IMR-90 (cell line): ENCODE results near the gene OPTC. TPM values are rescaled to one million over a fixed set of nuclear protein-coding genes. Genes with fewer than 3 reads are reported as not detected.

Experiments used
- ATAC-seq: fragments of 200-7000 bp; cut with Tn5 transposase; 2 replicates; pipeline ENCODE4 v1.9.1; 2020; ENCODE audit warnings: low read depth, mild to moderate bottlenecking, moderate library complexity
- BruUV-seq: library from RNA; stranded (reverse); fragments of 400-500 nt; replicated peaks from 2 replicates; lab custom pipeline; 2021; lab: Mats Ljungman, UMichigan
- CTCF ChIA-PET: fragments of 300-600 bp; formaldehyde crosslinking; extraction: SDS; loops from one replicate; lab custom pipeline; 2021; ENCODE audit warnings: antibody characterized with exemption; lab: Yijun Ruan, JAX
- POLR2A ChIA-PET: fragments of 300-600 bp; sonication (Branson Sonifier 250); formaldehyde crosslinking; loops from one replicate; lab custom pipeline; 2022; ENCODE audit warnings: antibody characterized with exemption; ENCODE audit not compliant: unreplicated experiment; lab: Charles Lee
- DNase-seq: peaks from one replicate; pipeline ENCODE4 v3.0.0; 2013
- H2AFZ ChIP-seq: replicated peaks from 2 replicates; pipeline ENCODE3; 2013; ENCODE audit warnings: low read length, mild to moderate bottlenecking; ENCODE audit not compliant: poor library complexity
- H2AK5ac ChIP-seq: 2 replicates; pipeline ENCODE4 v1.6.1; 2013; ENCODE audit warnings: low read depth, low read length, inconsistent platforms
- H2AK9ac ChIP-seq: replicated peaks from 2 replicates; pipeline ENCODE3; 2013; ENCODE audit warnings: mild to moderate bottlenecking, low read depth, low read length, moderate library complexity; ENCODE audit not compliant: poor library complexity
- H2BK120ac ChIP-seq: 2 replicates; pipeline ENCODE4 v1.6.1; 2013; ENCODE audit warnings: low read depth, low read length, inconsistent platforms
- H2BK15ac ChIP-seq: 3 replicates; pipeline ENCODE4 v1.6.1; 2013; ENCODE audit warnings: low read depth, low read length, inconsistent platforms
- H2BK20ac ChIP-seq: 2 replicates; pipeline ENCODE4 v1.6.1; 2013; ENCODE audit warnings: low read depth, mild to moderate bottlenecking, inconsistent platforms, low read length, moderate library complexity
- H2BK5ac ChIP-seq: 2 replicates; pipeline ENCODE4 v1.6.1; 2013; ENCODE audit warnings: mild to moderate bottlenecking, low read depth, low read length, inconsistent platforms; ENCODE audit not compliant: poor library complexity, severe bottlenecking
- H3K14ac ChIP-seq: replicated peaks from 2 replicates; pipeline ENCODE4 v1.6.1; 2013; ENCODE audit warnings: low read depth, low read length, inconsistent platforms
- H3K18ac ChIP-seq: 2 replicates; pipeline ENCODE4 v1.6.1; 2013; ENCODE audit warnings: low read depth, low read length, control low read depth
- H3K23ac ChIP-seq: 2 replicates; pipeline ENCODE4 v1.6.1; 2013; ENCODE audit warnings: low read depth, low read length, inconsistent platforms
- H3K27ac ChIP-seq: 2 replicates; pipeline ENCODE4 v1.5.1; 2013; ENCODE audit warnings: mild to moderate bottlenecking, control low read depth, low read length; ENCODE audit not compliant: insufficient read depth
- H3K27me3 ChIP-seq: 2 replicates; pipeline ENCODE4 v1.6.1; 2013; ENCODE audit warnings: low read length; ENCODE audit not compliant: control insufficient read depth, insufficient read depth
- H3K36me3 ChIP-seq: 2 replicates; pipeline ENCODE4 v1.6.1; 2013; ENCODE audit warnings: low read length, mixed read lengths; ENCODE audit not compliant: control insufficient read depth, insufficient read depth
- H3K4ac ChIP-seq: 2 replicates; pipeline ENCODE4 v1.6.1; 2013; ENCODE audit warnings: low read depth, low read length, inconsistent platforms
- H3K4me1 ChIP-seq: 2 replicates; pipeline ENCODE4 v1.6.1; 2013; ENCODE audit warnings: low read length, mixed read lengths; ENCODE audit not compliant: control insufficient read depth, insufficient read depth
- H3K4me2 ChIP-seq: 2 replicates; pipeline ENCODE4 v1.6.1; 2013; ENCODE audit warnings: low read depth, mild to moderate bottlenecking, control low read depth, low read length, moderate library complexity
- H3K4me3 ChIP-seq: 2 replicates; pipeline ENCODE4 v1.5.1; 2013; ENCODE audit warnings: low read depth, mild to moderate bottlenecking, control low read depth, low read length, moderate library complexity; ENCODE audit not compliant: insufficient read depth
- H3K56ac ChIP-seq: 2 replicates; pipeline ENCODE4 v1.6.1; 2013; ENCODE audit warnings: low read length, inconsistent platforms; ENCODE audit not compliant: insufficient read depth; ENCODE audit errors: extremely low read depth
- H3K79me1 ChIP-seq, 2 experiments: 2 replicates each; pipeline ENCODE4 v1.6.1; 2013; ENCODE audit warnings: low read length in 2 of 2, inconsistent platforms in 1 of 2, low read depth in 1 of 2
- H3K9ac ChIP-seq: 2 replicates; pipeline ENCODE4 v1.6.1; 2013; ENCODE audit warnings: low read depth, low read length, control low read depth
- H3K9me1 ChIP-seq: 2 replicates; pipeline ENCODE4 v1.6.1; 2013; ENCODE audit warnings: low read length, inconsistent platforms; ENCODE audit not compliant: insufficient read depth
- H3K9me3 ChIP-seq: 2 replicates; pipeline ENCODE4 v1.6.1; 2013; ENCODE audit warnings: low read length; ENCODE audit not compliant: control insufficient read depth, insufficient read depth
- H4K20me1 ChIP-seq: 2 replicates; pipeline ENCODE4 v1.6.1; 2013; ENCODE audit warnings: low read length, inconsistent platforms; ENCODE audit not compliant: insufficient read depth
- H4K5ac ChIP-seq: 2 replicates; pipeline ENCODE4 v1.6.1; 2013; ENCODE audit warnings: mild to moderate bottlenecking, low read depth, low read length, control low read depth
- H4K8ac ChIP-seq, 2 experiments: 2 replicates each; pipeline ENCODE4 v1.6.1; 2013; ENCODE audit warnings: low read depth in 2 of 2, low read length in 2 of 2, control low read depth in 1 of 2, inconsistent platforms in 1 of 2
- H4K91ac ChIP-seq: 2 replicates; pipeline ENCODE4 v1.6.1; 2013; ENCODE audit warnings: low read depth, low read length, inconsistent platforms; ENCODE audit not compliant: insufficient read depth
- BHLHE40 ChIP-seq: fragments of 150-350 bp; IDR thresholded peaks from 2 replicates; pipeline ENCODE4 v1.6.1; 2016; ENCODE audit warnings: mild to moderate bottlenecking, low read depth, low read length
- CEBPB ChIP-seq: IDR thresholded peaks from 2 replicates; pipeline ENCODE4 v1.6.1; 2012; ENCODE audit warnings: low read depth, low read length, improper control_type of control experiment
- CHD1 ChIP-seq: IDR thresholded peaks from 2 replicates; pipeline ENCODE4 v1.6.1; 2012; ENCODE audit warnings: low read depth, low read length, improper control_type of control experiment
- ELK1 ChIP-seq: fragments of 150-350 bp; IDR thresholded peaks from 2 replicates; pipeline ENCODE4 v1.6.1; 2016; ENCODE audit warnings: low read depth, mild to moderate bottlenecking, low read length, moderate library complexity, borderline replicate concordance
- FOS ChIP-seq: fragments of 150-350 bp; IDR thresholded peaks from 2 replicates; pipeline ENCODE4 v1.6.1; 2016; ENCODE audit warnings: low read depth, low read length
- MAFK ChIP-seq: IDR thresholded peaks from 2 replicates; pipeline ENCODE4 v1.6.1; 2012; ENCODE audit warnings: low read depth, low read length, improper control_type of control experiment
- MAZ ChIP-seq: IDR thresholded peaks from 2 replicates; pipeline ENCODE4 v1.6.1; 2012; ENCODE audit warnings: low read depth, mild to moderate bottlenecking, low read length, improper control_type of control experiment, moderate library complexity, borderline replicate concordance
- MXI1 ChIP-seq: IDR thresholded peaks from 2 replicates; pipeline ENCODE4 v1.6.1; 2012; ENCODE audit warnings: low read depth, mild to moderate bottlenecking, low read length, moderate library complexity, borderline replicate concordance
- NFE2L2 ChIP-seq: fragments of 150-350 bp; IDR thresholded peaks from 2 replicates; pipeline ENCODE4 v1.6.1; 2016; ENCODE audit warnings: low read depth, mild to moderate bottlenecking, low read length
- POLR2A ChIP-seq: IDR thresholded peaks from 2 replicates; pipeline ENCODE4 v1.6.1; 2012; ENCODE audit warnings: mild to moderate bottlenecking, low read depth, low read length
- RAD21 ChIP-seq: IDR thresholded peaks from 2 replicates; pipeline ENCODE4 v1.6.1; 2012; ENCODE audit warnings: low read length, improper control_type of control experiment
- RCOR1 ChIP-seq: IDR thresholded peaks from 2 replicates; pipeline ENCODE4 v1.6.1; 2012; ENCODE audit warnings: mild to moderate bottlenecking, low read length, improper control_type of control experiment; ENCODE audit not compliant: insufficient replicate concordance
- RFX5 ChIP-seq: IDR thresholded peaks from 2 replicates; pipeline ENCODE4 v1.8.0; 2012; ENCODE audit warnings: low read depth, mild to moderate bottlenecking, low read length, moderate library complexity
- USF2 ChIP-seq: fragments of 150-350 bp; IDR thresholded peaks from 2 replicates; pipeline ENCODE4 v1.6.1; 2017; ENCODE audit warnings: mild to moderate bottlenecking, antibody characterized with exemption, low read length, low read depth
- WGBS, 2 experiments: methylation state at CpG; one replicate each; pipeline versions ENCODE4 v1.1.5 to v1.1.7; 2013; ENCODE audit warnings: missing lambda C conversion rate in 2 of 2; ENCODE audit not compliant: insufficient read length in 1 of 2; ENCODE audit errors: extremely low coverage in 2 of 2; 5-methylcytosine and 5-hydroxymethylcytosine counted together
- dilution Hi-C: fragments of 300-500 bp; cut with HindIII; formaldehyde crosslinking; loops from one replicate; pipeline ENCODE4 v1.14.3; 2018; ENCODE audit warnings: low sequenced_read_pairs; ENCODE audit not compliant: unreplicated experiment
- in situ Hi-C: fragments of 300-500 bp; cut with MboI; formaldehyde crosslinking; loops from 3 replicates; pipeline ENCODE4 v1.14.3; 2019; ENCODE audit warnings: low sequenced_read_pairs, inconsistent platforms, mixed read lengths
- intact Hi-C: fragments of 100-400 bp; cut with micrococcal nuclease; formaldehyde crosslinking; loops from 2 replicates; pipeline ENCODE4 v1.10.0; 2022
- polyA plus RNA-seq, 3 experiments: library from polyadenylated mRNA; depleted of rRNA; stranded (reverse); fragments of >200 nt; gene quantifications; 2 replicates each; pipeline ENCODE4 v1.2.3, GENCODE V29; 2012; ENCODE audit warnings: low replicate concordance in 1 of 3
- total RNA-seq: library from RNA; depleted of rRNA; stranded (reverse); fragments of >200 nt; gene quantifications from 2 replicates; pipeline ENCODE4 v1.2.3, GENCODE V29; 2012
- TF ChIP-seq, protein P1 (sequence below): conservative IDR thresholded peaks from 2 replicates; pipeline ENCODE4 v1.5.1; 2012; ENCODE audit warnings: mild to moderate bottlenecking, low read depth, low read length, improper control_type of control experiment

The OPTC gene
- total and polyA plus RNA-seq, 2 of the 4 experiments (the other 2 are of a cell fraction): not detected

- peaks cover 9% of the 10 kb centered on the region for H3K9me1 ChIP-seq
- no peak overlapping the region for H3K14ac ChIP-seq
- H3K4me2 ChIP-seq: no peak overlapping the region
- H3K4me1 ChIP-seq: peaks cover 2% of the 10 kb centered on the region; the same call in 1 of the 2 replicates
- no peak overlapping the region for H3K56ac ChIP-seq
- no peaks in the 10 kb centered on the region for H3K27me3 ChIP-seq
- H2BK5ac ChIP-seq: no peak overlapping the region
- H3K36me3 ChIP-seq: no peaks in the 10 kb centered on the region
- ChIA-PET CTCF (no interaction called here), POLR2A (no interaction called here)
- H3K18ac ChIP-seq: no peak overlapping the region
- H2AK9ac ChIP-seq: no peak overlapping the region
- no CpG with 5 or more reads among the region's 5 CpGs for WGBS, 2 experiments
- dilution Hi-C loops (no loop called here), intact Hi-C loops (no loop called here), in situ Hi-C loops (no loop called here)
- no peak overlapping the region for H4K91ac ChIP-seq
- H2AFZ ChIP-seq: no peak overlapping the region
- H4K8ac ChIP-seq: 0 out of 4 replicates have a peak overlapping the region, but pooled peaks of 1 of the 2 experiments have one; percentile 40
- no peak overlapping the region for H2BK15ac ChIP-seq
- H3K23ac ChIP-seq: no peak overlapping the region
- H3K4ac ChIP-seq: no peak overlapping the region
- TF ChIP-seq CHD1 (no peak), CEBPB (no peak), RFX5 (no peak), MAZ (no peak), MAFK (no peak), BHLHE40 (no peak), NFE2L2 (no peak), POLR2A (no peak), USF2 (no peak), ELK1 (no peak), RAD21 (no peak), FOS (no peak), RCOR1 (no peak), MXI1 (no peak)
- TF ChIP-seq, protein P1, sequence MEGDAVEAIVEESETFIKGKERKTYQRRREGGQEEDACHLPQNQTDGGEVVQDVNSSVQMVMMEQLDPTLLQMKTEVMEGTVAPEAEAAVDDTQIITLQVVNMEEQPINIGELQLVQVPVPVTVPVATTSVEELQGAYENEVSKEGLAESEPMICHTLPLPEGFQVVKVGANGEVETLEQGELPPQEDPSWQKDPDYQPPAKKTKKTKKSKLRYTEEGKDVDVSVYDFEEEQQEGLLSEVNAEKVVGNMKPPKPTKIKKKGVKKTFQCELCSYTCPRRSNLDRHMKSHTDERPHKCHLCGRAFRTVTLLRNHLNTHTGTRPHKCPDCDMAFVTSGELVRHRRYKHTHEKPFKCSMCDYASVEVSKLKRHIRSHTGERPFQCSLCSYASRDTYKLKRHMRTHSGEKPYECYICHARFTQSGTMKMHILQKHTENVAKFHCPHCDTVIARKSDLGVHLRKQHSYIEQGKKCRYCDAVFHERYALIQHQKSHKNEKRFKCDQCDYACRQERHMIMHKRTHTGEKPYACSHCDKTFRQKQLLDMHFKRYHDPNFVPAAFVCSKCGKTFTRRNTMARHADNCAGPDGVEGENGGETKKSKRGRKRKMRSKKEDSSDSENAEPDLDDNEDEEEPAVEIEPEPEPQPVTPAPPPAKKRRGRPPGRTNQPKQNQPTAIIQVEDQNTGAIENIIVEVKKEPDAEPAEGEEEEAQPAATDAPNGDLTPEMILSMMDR: no peak
- no peak overlapping the region for H4K5ac ChIP-seq
- no peak overlapping the region for H3K27ac ChIP-seq
- H2AK5ac ChIP-seq: no peak overlapping the region
- no peak overlapping the region for H3K9ac ChIP-seq
- no peak overlapping the region for H2BK120ac ChIP-seq
- H3K79me1 ChIP-seq: no peaks in the 10 kb centered on the region
- no peak for ATAC-seq
- H2BK20ac ChIP-seq: no peak overlapping the region
- no TSS peak for BruUV-seq
- no peak overlapping the region for H3K4me3 ChIP-seq
- H3K9me3 ChIP-seq: no peaks in the 10 kb centered on the region
- H4K20me1 ChIP-seq: no peaks in the 10 kb centered on the region
- no peak for DNase-seq
Observed at GRCh38 chr1:203526130-203526529, 32.2 kb downstream of the OPTC start.
